HEK293T (cell line): Measurements from ENCODE around the gene ATF3.

Experiments
- FOXK2 ChIP-seq: fragments of 450-650 bp; IDR thresholded peaks from 2 replicates; pipeline ENCODE4 v1.6.1; 2016; ENCODE audit warnings: mild to moderate bottlenecking
- SUZ12 ChIP-seq: fragments of 450-650 bp; IDR thresholded peaks from 2 replicates; pipeline ENCODE4 v1.6.1; 2016; ENCODE audit warnings: mild to moderate bottlenecking

DNA sequence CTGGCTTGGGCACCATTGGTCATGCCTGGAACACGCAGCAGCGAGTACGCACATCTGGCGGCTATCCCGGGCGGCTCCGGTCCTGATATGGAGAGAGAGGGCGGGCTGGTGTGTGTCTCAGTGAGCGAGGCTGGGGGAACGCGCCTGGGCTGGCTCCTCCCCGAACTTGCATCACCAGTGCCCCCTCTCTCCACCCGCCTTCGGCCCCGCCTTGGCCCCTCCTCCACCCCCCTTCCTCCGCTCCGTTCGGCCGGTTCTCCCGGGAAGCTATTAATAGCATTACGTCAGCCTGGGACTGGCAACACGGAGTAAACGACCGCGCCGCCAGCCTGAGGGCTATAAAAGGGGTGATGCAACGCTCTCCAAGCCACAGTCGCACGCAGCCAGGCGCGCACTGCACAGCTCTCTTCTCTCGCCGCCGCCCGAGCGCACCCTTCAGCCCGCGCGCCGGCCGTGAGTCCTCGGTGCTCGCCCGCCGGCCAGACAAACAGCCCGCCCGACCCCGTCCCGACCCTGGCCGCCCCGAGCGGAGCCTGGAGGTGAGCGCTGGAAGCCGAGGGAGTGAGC is at the start of gene ATF3:
- TF ChIP-seq FOXK2 (no peak), SUZ12 (no peak)
